ENCODE results near the gene SCAP.

Gene SCAP

DNA sequence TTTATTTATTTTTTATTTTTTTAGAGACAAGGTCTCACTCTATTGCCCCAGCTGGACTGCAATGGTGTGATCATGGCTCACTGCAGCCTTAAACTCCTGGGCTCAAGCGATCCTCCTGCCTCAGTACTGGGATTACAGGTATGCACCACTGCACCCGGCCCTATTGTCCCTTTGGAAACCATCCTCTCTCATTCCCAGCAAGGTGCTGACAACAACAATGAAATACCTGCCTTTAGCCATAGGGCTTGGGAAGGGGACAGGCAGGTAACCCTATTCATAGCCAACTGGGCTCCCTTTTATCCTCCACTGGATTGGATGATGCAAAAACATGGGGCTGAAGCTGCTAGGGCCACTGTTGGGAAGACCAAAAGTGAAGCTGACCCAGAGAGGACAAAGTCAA, 43.1 kb downstream of the SCAP start:
- Histone ChIP-seq H3K27me3 (replicated peaks; ENCODE audit: control insufficient read depth, insufficient read depth, low read length) (no peaks in the 10 kb centered on the region), H3K4me3 (replicated peaks; ENCODE audit: low read depth, low read length) (no peak overlapping the region), H3K36me3 (ENCODE audit: control insufficient read depth, insufficient read depth, low read length) (peaks cover 23% of the 10 kb centered on the region)
- no peak for DNase-seq (ENCODE audit: extremely low read depth, insufficient read length)
- TF ChIP-seq CTCF (IDR thresholded peaks at IDR 0.05; ENCODE audit: insufficient read depth, low read length, poor library complexity, severe bottlenecking) = no peak

DNA sequence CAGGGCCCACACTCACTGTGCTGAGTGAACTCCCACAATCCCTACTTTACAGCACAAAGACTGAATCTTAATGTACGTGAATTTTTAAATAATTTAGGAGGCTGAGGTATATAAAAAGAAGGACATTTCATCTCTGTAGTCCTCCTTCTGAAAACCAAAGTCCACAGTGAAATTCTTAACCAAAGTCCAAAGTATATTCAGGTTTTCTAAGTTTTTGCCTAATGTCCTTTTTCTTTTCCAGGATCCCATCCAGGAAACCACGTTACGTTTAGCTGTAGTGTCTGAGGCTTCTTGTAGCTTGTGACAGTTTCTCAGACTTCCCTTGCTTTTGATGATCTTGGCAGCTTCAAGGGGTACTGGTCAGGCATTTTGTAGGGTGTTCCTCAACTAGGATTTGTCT, 44.5 kb downstream of the SCAP start:
- peaks cover 32% of the 10 kb centered on the region for H3K36me3 ChIP-seq (ENCODE audit: control insufficient read depth, insufficient read depth, low read length)
- DNase-seq (ENCODE audit: extremely low read depth, insufficient read length) = no peak
- TF ChIP-seq CTCF (IDR thresholded peaks at IDR 0.05; ENCODE audit: insufficient read depth, low read length, poor library complexity, severe bottlenecking) = no peak
- H3K27me3 ChIP-seq (replicated peaks; ENCODE audit: control insufficient read depth, insufficient read depth, low read length) = no peaks in the 10 kb centered on the region
- H3K4me3 ChIP-seq (replicated peaks; ENCODE audit: low read depth, low read length) = no peak overlapping the region

DNA sequence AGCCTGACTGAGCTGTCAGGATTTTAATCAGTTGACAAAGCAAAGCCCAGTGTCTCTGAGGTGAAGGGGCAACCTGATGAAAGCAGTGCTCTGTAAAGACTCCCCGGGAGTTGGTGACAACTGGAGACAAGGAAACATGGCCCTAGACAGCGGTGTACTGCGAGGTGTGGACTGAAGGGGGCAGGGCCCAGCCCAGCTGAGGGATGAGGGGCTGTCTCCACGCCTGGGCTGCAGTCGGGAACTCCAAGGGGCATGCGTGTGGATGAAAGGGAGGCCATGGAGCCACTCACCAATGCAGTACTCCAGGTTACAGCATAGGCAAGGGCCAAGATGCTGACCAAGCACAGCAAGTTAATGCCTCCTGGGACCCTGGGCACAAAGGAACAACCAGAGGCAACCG, 45.1 kb downstream of the SCAP start:
- no peak for DNase-seq (ENCODE audit: extremely low read depth, insufficient read length)
- TF ChIP-seq CTCF (IDR thresholded peaks at IDR 0.05; ENCODE audit: insufficient read depth, low read length, poor library complexity, severe bottlenecking) = no peak
- Histone ChIP-seq H3K4me3 (replicated peaks; ENCODE audit: low read depth, low read length) (no peak overlapping the region), H3K27me3 (replicated peaks; ENCODE audit: control insufficient read depth, insufficient read depth, low read length) (no peaks in the 10 kb centered on the region), H3K36me3 (ENCODE audit: control insufficient read depth, insufficient read depth, low read length) (peaks cover 36% of the 10 kb centered on the region)

GRCh38 chr3:47429476-47430270, 46.1 kb downstream of the SCAP start:
- no peak overlapping the region for H3K4me3 ChIP-seq (replicated peaks; ENCODE audit: low read depth, low read length)
- peaks cover 39% of the 10 kb centered on the region for H3K36me3 ChIP-seq (ENCODE audit: control insufficient read depth, insufficient read depth, low read length)
- TF ChIP-seq CTCF (IDR thresholded peaks at IDR 0.05; ENCODE audit: insufficient read depth, low read length, poor library complexity, severe bottlenecking) = no peak
- DNase-seq (ENCODE audit: extremely low read depth, insufficient read length) = no peak
- no peaks in the 10 kb centered on the region for H3K27me3 ChIP-seq (replicated peaks; ENCODE audit: control insufficient read depth, insufficient read depth, low read length)

- Histone ChIP-seq H3K27me3 (replicated peaks; ENCODE audit: control insufficient read depth, insufficient read depth, low read length) (no peaks in the 10 kb centered on the region), H3K36me3 (ENCODE audit: control insufficient read depth, insufficient read depth, low read length) (peaks cover 40% of the 10 kb centered on the region), H3K4me3 (replicated peaks; ENCODE audit: low read depth, low read length) (no peak overlapping the region)
- no peak for TF ChIP-seq CTCF (IDR thresholded peaks at IDR 0.05; ENCODE audit: insufficient read depth, low read length, poor library complexity, severe bottlenecking)
- no peak for DNase-seq (ENCODE audit: extremely low read depth, insufficient read length)
Measured at GRCh38 chr3:47428662-47429061, 47.1 kb downstream of the SCAP start.

Data from GM06990 (cell line).